ENCODE results near the gene BMAL1.

GRCh38 chr11:13252438-13252837 lies 25.2 kb upstream of the BMAL1 start:
- TF ChIP-seq CTCF (optimal IDR thresholded peaks at IDR 0.05 in 1 of 3, IDR thresholded peaks at IDR 0.05 in 1 of 3, conservative IDR thresholded peaks at IDR 0.05 in 1 of 3; ENCODE audit: extremely low read depth in 1 of 3, insufficient read depth in 2 of 3, low read length in 3 of 3): no peak
- TF ChIP-seq EZH2 (IDR thresholded peaks at IDR 0.05; ENCODE audit: low read length): no peak

Measured in keratinocyte (primary cell).